Natural killer cell treated with Interleukin-12 subunit alpha and Interleukin-12 subunit beta and Interleukin-15 and Interleukin-18, amount 100 ng/mL, for 72 hours (primary cell): ENCODE measurements around the gene RPS6KA1. TPM values are rescaled to one million over a fixed set of nuclear protein-coding genes. Genes with fewer than 3 reads are reported as not detected.

Experiments
- ATAC-seq, 2 donors: fragments of 150-1000 bp; cut with Tn5 transposase in 1 of 2; sonication (Bioruptor Pico), chemical (Tn5 transposase) in 1 of 2; 2 replicates each; pipeline ENCODE4 v1.10.0; 2021
- DNase-seq: peaks from one replicate; pipeline ENCODE4 v3.0.0; 2022; ENCODE audit warnings: low spot score
- H3K27ac Mint-ChIP-seq, 2 donors: 1 replicate in 1 of 2; 2 replicates in 1 of 2; pipeline ENCODE4 v1.8.0; 2022; ENCODE audit warnings: mixed read lengths in 2 of 2, mild to moderate bottlenecking in 1 of 2, moderate library complexity in 1 of 2
- H3K27me3 Mint-ChIP-seq, 2 donors: 1 replicate in 1 of 2; 2 replicates in 1 of 2; pipeline ENCODE4 v1.8.0; 2022; ENCODE audit warnings: mixed read lengths in 2 of 2
- H3K36me3 Mint-ChIP-seq: one replicate; pipeline ENCODE4 v1.8.0; 2022; ENCODE audit warnings: mixed read lengths
- H3K4me1 Mint-ChIP-seq, 2 donors: 1 replicate in 1 of 2; 2 replicates in 1 of 2; pipeline ENCODE4 v1.8.0; 2022; ENCODE audit warnings: low read depth in 2 of 2, mixed read lengths in 2 of 2, mild to moderate bottlenecking in 1 of 2
- H3K4me3 Mint-ChIP-seq: one replicate; pipeline ENCODE4 v1.8.0; 2022; ENCODE audit warnings: mixed read lengths
- H3K9me3 Mint-ChIP-seq: 2 replicates; pipeline ENCODE4 v1.8.0; 2022; ENCODE audit warnings: mixed read lengths
- total RNA-seq, 2 donors: library from RNA; stranded (reverse); gene quantifications; one replicate each; pipeline ENCODE4 v1.2.3, GENCODE V29; 2022

Gene RPS6KA1
- total RNA-seq, 2 donors from 2014 or later, result 324 to 369 TPM

DNA sequence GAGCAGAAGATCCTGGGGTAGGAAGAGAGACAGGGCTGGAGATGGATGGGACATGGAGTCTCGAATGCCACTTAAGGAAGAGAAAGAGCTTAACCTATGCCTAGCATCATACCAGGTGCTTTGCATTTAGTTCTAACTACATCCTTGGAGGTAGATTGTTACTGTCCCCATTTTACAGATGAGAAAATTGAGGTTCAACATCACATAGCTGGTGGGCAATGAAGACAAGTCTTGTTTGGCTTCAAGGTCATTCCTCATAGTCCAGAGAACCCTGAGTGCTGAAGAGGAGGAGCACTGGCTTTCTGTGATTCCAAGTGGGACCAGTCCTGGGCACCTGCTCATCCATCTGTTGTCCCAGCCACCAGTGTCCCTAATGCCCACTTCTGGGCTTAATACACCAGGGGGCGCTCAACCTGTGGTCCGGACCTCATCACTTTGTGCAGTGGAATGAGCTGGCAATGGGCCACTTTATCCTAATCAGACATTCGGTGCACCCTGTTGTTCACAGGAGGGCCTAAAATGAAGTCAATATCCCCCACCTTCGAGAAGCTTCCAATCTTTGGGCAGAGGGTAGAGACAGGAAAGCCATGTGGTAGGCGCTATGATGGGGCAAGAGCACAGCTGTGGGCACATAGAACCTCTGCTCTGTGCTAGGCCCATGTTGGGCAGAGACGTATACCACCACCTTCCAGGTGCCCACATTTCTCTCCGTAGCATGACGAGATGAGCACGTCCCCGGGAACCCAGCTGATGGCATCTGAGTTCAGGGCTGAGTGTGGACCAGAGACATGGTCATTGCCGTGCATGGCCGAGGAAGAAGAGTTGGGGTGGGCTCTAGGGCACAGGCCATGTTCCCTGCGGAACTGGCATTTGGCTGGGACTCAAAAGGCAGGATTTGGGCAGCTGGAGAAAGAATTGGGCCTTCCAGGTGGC lies 9.2 kb downstream of the RPS6KA1 start:
- Mint-ChIP-seq H3K27me3 (no peaks in the 10 kb centered on the region), H3K9me3 (no peaks in the 10 kb centered on the region), H3K4me3 (peak overlapping the region; percentile 50), H3K4me1 (peaks cover 61 to 62% of the 10 kb centered on the region in 2 donors), H3K36me3 (no peaks in the 10 kb centered on the region), H3K27ac (peak overlapping the region; percentile 100)
- no peak for DNase-seq
- ATAC-seq, result no peak

- no peaks in the 10 kb centered on the region for H3K27me3 Mint-ChIP-seq
- H3K4me3 Mint-ChIP-seq, result peak overlapping the region; percentile 82
- DNase-seq (no peak), ATAC-seq (no peak)
- no peaks in the 10 kb centered on the region for H3K9me3 Mint-ChIP-seq
- H3K36me3 Mint-ChIP-seq, result no peaks in the 10 kb centered on the region
- peaks cover 62 to 63% of the 10 kb centered on the region in 2 donors for H3K4me1 Mint-ChIP-seq
- peak overlapping the region; percentile 100 for H3K27ac Mint-ChIP-seq
These were observed 10.2 kb downstream of the RPS6KA1 start for GRCh38 chr1:26539722-26540121.

GRCh38 chr1:26540351-26540750 lies 10.8 kb downstream of the RPS6KA1 start:
- Mint-ChIP-seq H3K27ac (peak overlapping the region; percentile 100), H3K4me3 (peak overlapping the region; percentile 82), H3K27me3 (no peaks in the 10 kb centered on the region), H3K36me3 (no peaks in the 10 kb centered on the region), H3K9me3 (no peaks in the 10 kb centered on the region), H3K4me1 (peaks cover 64 to 65% of the 10 kb centered on the region in 2 donors)
- DNase-seq (no peak), ATAC-seq (no peak)

DNA sequence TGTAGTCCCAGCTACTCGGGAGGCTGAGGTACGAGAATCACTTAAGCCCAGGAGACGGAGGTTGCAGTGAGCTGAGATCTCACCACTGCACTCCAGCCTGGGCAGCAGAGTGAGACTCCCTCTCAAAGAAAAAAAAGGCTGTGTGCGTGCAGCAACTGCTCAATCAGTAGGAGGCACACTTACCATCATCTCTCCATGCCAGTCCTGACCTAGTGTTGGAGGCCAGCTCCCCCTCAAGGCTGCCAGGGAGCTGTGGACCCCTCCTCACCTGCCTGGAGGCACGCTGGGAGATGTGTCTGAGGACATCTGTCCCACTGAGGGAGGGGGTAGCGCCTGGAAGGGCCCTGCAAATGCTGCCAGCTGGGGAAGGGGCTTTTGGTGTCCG lies 11.9 kb downstream of the RPS6KA1 start:
- Mint-ChIP-seq H3K4me3 (peak overlapping the region; percentile 82), H3K36me3 (no peaks in the 10 kb centered on the region), H3K4me1 (peaks cover 66 to 68% of the 10 kb centered on the region in 2 donors), H3K27ac (peak overlapping the region; percentile 100), H3K27me3 (no peaks in the 10 kb centered on the region), H3K9me3 (no peaks in the 10 kb centered on the region)
- DNase-seq (no peak), ATAC-seq (no peak)

- DNase-seq (peak; percentile 99), ATAC-seq (peak; percentile 83 to 87)
- H3K27ac Mint-ChIP-seq, result peak overlapping the region; percentile 100
- H3K4me1 Mint-ChIP-seq, result peaks cover 72 to 74% of the 10 kb centered on the region in 2 donors
- H3K27me3 Mint-ChIP-seq, result no peaks in the 10 kb centered on the region
- peak overlapping the region; percentile 82 for H3K4me3 Mint-ChIP-seq
- no peaks in the 10 kb centered on the region for H3K36me3 Mint-ChIP-seq
- H3K9me3 Mint-ChIP-seq, result no peaks in the 10 kb centered on the region
These were observed 12.5 kb downstream of the RPS6KA1 start for GRCh38 chr1:26541816-26542711.

- H3K36me3 Mint-ChIP-seq, result peaks cover 8% of the 10 kb centered on the region
- ATAC-seq, result no peak
- no peaks in the 10 kb centered on the region for H3K27me3 Mint-ChIP-seq
- no peak for DNase-seq
- no peaks in the 10 kb centered on the region for H3K9me3 Mint-ChIP-seq
- peak overlapping the region; percentile 82 for H3K4me3 Mint-ChIP-seq
- H3K4me1 Mint-ChIP-seq, result peaks cover 76 to 79% of the 10 kb centered on the region in 2 donors
- peak overlapping the region; percentile 100 for H3K27ac Mint-ChIP-seq
These were observed 13.3 kb downstream of the RPS6KA1 start for GRCh38 chr1:26542771-26543451.

DNA sequence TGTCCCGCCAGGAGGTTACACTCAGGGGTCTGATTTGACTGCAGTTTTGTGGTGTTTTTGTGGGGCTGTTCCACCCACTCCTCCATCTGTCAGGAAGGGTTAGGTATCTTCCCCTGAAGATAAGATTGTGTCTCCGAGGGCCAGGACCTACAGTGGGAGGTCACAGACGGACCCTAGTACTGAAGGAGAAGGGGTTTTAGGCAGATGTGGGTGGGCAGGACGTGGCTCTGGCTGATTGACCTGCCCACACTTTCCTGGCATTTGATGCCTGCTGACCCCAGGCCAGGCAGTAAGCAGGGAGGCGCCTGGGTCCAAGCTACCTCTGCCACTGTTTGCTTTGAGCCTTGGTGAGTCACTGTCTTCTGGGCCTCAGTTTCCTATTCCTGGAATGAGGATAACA lies 13.9 kb downstream of the RPS6KA1 start:
- Mint-ChIP-seq H3K9me3 (no peaks in the 10 kb centered on the region), H3K27me3 (no peaks in the 10 kb centered on the region), H3K36me3 (peaks cover 14% of the 10 kb centered on the region), H3K4me3 (peak overlapping the region; percentile 82), H3K4me1 (peaks cover 75 to 79% of the 10 kb centered on the region in 2 donors), H3K27ac (peak overlapping the region; percentile 100)
- ATAC-seq (no peak), DNase-seq (no peak)

DNA sequence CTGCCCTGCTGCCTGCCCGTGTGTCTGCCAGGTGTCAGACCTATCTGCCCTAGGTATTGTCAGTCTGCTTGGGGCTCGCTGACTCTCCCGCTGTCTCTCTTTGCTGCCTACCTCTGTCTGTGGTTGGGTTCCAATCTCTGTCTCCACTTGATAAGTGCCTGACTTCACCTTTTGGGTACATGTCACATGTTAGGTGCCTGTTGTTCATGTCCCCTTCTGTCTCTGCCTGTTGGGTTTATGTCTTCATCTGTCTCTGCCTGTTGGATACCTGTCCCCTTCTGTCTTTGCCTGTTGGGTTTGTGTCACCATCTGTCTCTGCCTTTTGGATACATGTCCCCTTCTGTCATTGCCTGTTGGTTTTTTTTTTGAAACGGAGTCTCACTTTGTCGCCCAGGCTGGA lies 14.6 kb downstream of the RPS6KA1 start:
- Mint-ChIP-seq H3K27ac (peak overlapping the region; percentile 100), H3K4me1 (peaks cover 71 to 77% of the 10 kb centered on the region in 2 donors), H3K9me3 (no peaks in the 10 kb centered on the region), H3K4me3 (peak overlapping the region; percentile 82), H3K27me3 (no peaks in the 10 kb centered on the region), H3K36me3 (peaks cover 19% of the 10 kb centered on the region)
- DNase-seq (no peak), ATAC-seq (no peak)

- ATAC-seq (no peak), DNase-seq (no peak)
- Mint-ChIP-seq H3K36me3 (peaks cover 19% of the 10 kb centered on the region), H3K9me3 (no peaks in the 10 kb centered on the region), H3K27me3 (no peaks in the 10 kb centered on the region), H3K4me3 (peak overlapping the region; percentile 82), H3K27ac (peak overlapping the region; percentile 100), H3K4me1 (peaks cover 63 to 66% of the 10 kb centered on the region in 2 donors)
These were observed 16.4 kb downstream of the RPS6KA1 start for GRCh38 chr1:26545969-26546323.

- Mint-ChIP-seq H3K4me1 (peaks cover 66% of the 10 kb centered on the region in 2 donors), H3K9me3 (no peaks in the 10 kb centered on the region), H3K36me3 (peaks cover 19% of the 10 kb centered on the region), H3K27me3 (no peaks in the 10 kb centered on the region), H3K27ac (peak overlapping the region; percentile 100), H3K4me3 (peak overlapping the region; percentile 82)
- no peak for ATAC-seq
- DNase-seq, result no peak
These were observed 16.8 kb downstream of the RPS6KA1 start for GRCh38 chr1:26546375-26546774.

DNA sequence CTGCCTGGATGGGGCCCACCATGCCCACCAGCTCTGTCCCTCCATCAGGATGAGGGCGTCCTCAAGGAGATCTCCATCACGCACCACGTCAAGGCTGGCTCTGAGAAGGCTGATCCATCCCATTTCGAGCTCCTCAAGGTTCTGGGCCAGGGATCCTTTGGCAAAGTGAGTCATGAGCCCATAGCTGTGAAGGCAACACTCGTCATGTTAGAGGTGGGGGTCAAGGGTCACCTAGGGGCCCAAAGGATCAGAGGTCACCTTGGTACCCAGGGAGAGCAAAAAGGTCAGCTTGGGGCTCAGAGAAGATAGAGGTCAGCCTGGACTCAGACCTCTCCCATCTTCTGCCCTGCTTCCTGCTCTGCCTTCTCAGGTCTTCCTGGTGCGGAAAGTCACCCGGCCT lies 17.3 kb downstream of the RPS6KA1 start:
- peak overlapping the region; percentile 100 for H3K27ac Mint-ChIP-seq

GRCh38 chr1:26548841-26549240 lies 19.3 kb downstream of the RPS6KA1 start:
- Mint-ChIP-seq H3K27ac (peak overlapping the region; percentile 100), H3K4me1 (peaks cover 51 to 55% of the 10 kb centered on the region in 2 donors), H3K4me3 (peak overlapping the region; percentile 82), H3K27me3 (no peaks in the 10 kb centered on the region), H3K9me3 (no peaks in the 10 kb centered on the region), H3K36me3 (peaks cover 27% of the 10 kb centered on the region)
- DNase-seq, result no peak
- ATAC-seq, result no peak

More for the DNA sequence above, 17.3 kb downstream of the RPS6KA1 start:
- H3K36me3 Mint-ChIP-seq, result peaks cover 19% of the 10 kb centered on the region
- ATAC-seq (no peak), DNase-seq (no peak)
- H3K4me3 Mint-ChIP-seq, result peak overlapping the region; percentile 82
- peaks cover 62 to 65% of the 10 kb centered on the region in 2 donors for H3K4me1 Mint-ChIP-seq
- H3K9me3 Mint-ChIP-seq, result no peaks in the 10 kb centered on the region
- H3K27me3 Mint-ChIP-seq, result no peaks in the 10 kb centered on the region

DNA sequence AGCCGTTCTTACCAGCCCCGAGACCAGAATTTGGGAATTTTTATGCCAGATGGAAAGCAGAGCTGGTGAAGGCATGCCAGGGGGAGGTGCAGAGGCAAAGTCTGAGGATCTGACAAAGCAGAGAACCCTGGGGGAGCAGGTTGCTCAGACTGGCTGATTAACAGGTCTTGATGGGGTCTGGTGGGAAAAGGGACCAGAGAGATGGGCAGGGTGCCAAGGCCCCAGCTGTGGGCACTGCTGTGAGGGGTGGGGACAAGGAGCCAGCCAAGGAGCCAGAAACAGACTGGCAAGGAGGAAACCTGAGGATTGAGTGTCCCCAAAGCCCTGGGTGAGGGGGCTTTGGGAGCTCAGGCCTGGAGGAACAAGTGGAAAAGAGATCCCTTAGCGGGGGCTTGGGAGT lies 21.4 kb downstream of the RPS6KA1 start:
- DNase-seq, result no peak
- H3K9me3 Mint-ChIP-seq, result no peaks in the 10 kb centered on the region
- H3K27me3 Mint-ChIP-seq, result no peaks in the 10 kb centered on the region
- H3K27ac Mint-ChIP-seq, result peak overlapping the region; percentile 21 to 70
- ATAC-seq, result no peak
- peaks cover 42 to 51% of the 10 kb centered on the region in 2 donors for H3K4me1 Mint-ChIP-seq
- H3K4me3 Mint-ChIP-seq, result no peak overlapping the region
- H3K36me3 Mint-ChIP-seq, result peaks cover 29% of the 10 kb centered on the region
